Measurements from ENCODE around the gene HOXC9. TPM values are rescaled to one million over a fixed set of nuclear protein-coding genes. Genes with fewer than 3 reads are reported as not detected.

The HOXC9 gene
- total and polyA plus RNA-seq, 2 of the 8 experiments (the other 6 are each of a cell fraction or from before 2014, with no cell fraction given), result not detected

- Histone ChIP-seq H4K91ac (replicated peaks; ENCODE audit: insufficient read length, low read length) (no peak overlapping the region), H2AFZ (ENCODE audit: low read length) (no peak overlapping the region), H4K20me1 (replicated peaks in 1 of 2; ENCODE audit: control insufficient read depth in 1 of 2, insufficient read depth in 2 of 2, low read length in 2 of 2) (peaks cover 10 to 28% of the 10 kb centered on the region in 2 experiments), H4K5ac (ENCODE audit: insufficient read length, low read depth, low read length) (no peak overlapping the region), H3K36me3 (ENCODE audit: control insufficient read depth in 2 of 4, insufficient read depth in 4 of 4, low read length in 3 of 4) (no peaks in the 10 kb centered on the region; a peak in 1 of 8 replicates), H3K79me1 (ENCODE audit: low read depth, low read length) (no peaks in the 10 kb centered on the region), H2BK5ac (ENCODE audit: low read depth, low read length) (no peak overlapping the region), H3K9me3 (ENCODE audit: insufficient read depth in 2 of 2, low read depth in 1 of 2, low read length in 1 of 2) (no peaks in the 10 kb centered on the region), H3K27ac (ENCODE audit: low read depth, low read length) (no peak overlapping the region), H3K23me2 (ENCODE audit: low read depth, low read length) (peaks cover 3% of the 10 kb centered on the region; the same call in 1 of the 2 replicates), H3K4me1 (replicated peaks in 1 of 4; ENCODE audit: control insufficient read depth in 3 of 4, insufficient read depth in 4 of 4, low read length in 3 of 4) (peaks cover 0 to 12% (median 4%) of the 10 kb centered on the region in 4 experiments; a peak in 6 of 7 replicates), H4K8ac (ENCODE audit: extremely low read depth, insufficient read depth, low read length) (no peak overlapping the region), H2AK5ac (ENCODE audit: low read depth, low read length) (peak overlapping the region; percentile 60), H3K79me2 (ENCODE audit: control insufficient read depth in 1 of 2, insufficient read depth in 2 of 2, low read length in 2 of 2) (no peaks in the 10 kb centered on the region), H3K4ac (replicated peaks; ENCODE audit: insufficient read length, low read depth, low read length) (no peak overlapping the region), H3K14ac (ENCODE audit: insufficient read length) (no peak overlapping the region), H2BK12ac (ENCODE audit: low read depth, low read length) (no peak overlapping the region; the same call in 1 of the 2 replicates), H3K4me2 (ENCODE audit: insufficient read depth in 1 of 2, low read depth in 2 of 2, low read length in 2 of 2) (no peak overlapping the region), H3K56ac (replicated peaks; ENCODE audit: insufficient read length, low read depth, low read length) (no peak overlapping the region), H3K4me3 (ENCODE audit: extremely low read depth in 1 of 4, insufficient read depth in 2 of 4, low read depth in 3 of 4, low read length in 4 of 4) (no peak overlapping the region), H3K9ac (replicated peaks in 1 of 4; ENCODE audit: extremely low read depth in 1 of 4, low read depth in 3 of 4, low read length in 3 of 4) (no peak overlapping the region), H2BK15ac (ENCODE audit: low read length) (no peak overlapping the region; the same call in 1 of the 2 replicates), H3K23ac (ENCODE audit: insufficient read length) (no peak overlapping the region), H3K18ac (ENCODE audit: extremely low read depth, low read length) (no peak overlapping the region), H2BK120ac (replicated peaks; ENCODE audit: low read depth, low read length) (no peak overlapping the region), H2BK20ac (ENCODE audit: low read length) (no peak overlapping the region), H3K27me3 (replicated peaks in 1 of 4; ENCODE audit: control insufficient read depth in 3 of 4, extremely low read depth in 1 of 4, insufficient read depth in 3 of 4, low read length in 3 of 4) (peaks cover 94 to 100% (median 100%) of the 10 kb centered on the region in 4 experiments)
- 8% methylated on average over 15 of the region's 16 CpGs; no CpG with 5 or more reads in 1 of the 2 experiments for WGBS, 2 experiments (ENCODE audit: extremely low coverage in 1 of 2, insufficient coverage in 1 of 2, insufficient read length in 1 of 2, insufficient replicate concordance in 2 of 2, low coverage in 1 of 2, low lambda C conversion rate in 2 of 2, missing lambda C conversion rate in 1 of 2)
- CTCF ChIA-PET (ENCODE audit: partially characterized antibody), result interaction anchor here (0.7 to 12.5 kb wide), 17 partner anchors 8 to 275 kb away, joined by 3 to 172 read pairs (median 4); partner anchors contain the start of genes HOXC11, HOXC5 and HOXC8
- POLR2A ChIA-PET (ENCODE audit: partially characterized antibody), result interaction anchor here (0.8 to 1.5 kb wide), 2 partner anchors 21 to 36 kb away, joined by 4 read pairs; partner anchors contain the start of genes HOXC10 and HOXC9
- FAIRE-seq (no peak), DNase-seq (ENCODE audit: low read depth in 1 of 2, low spot score in 2 of 2) (peak in 1 of 2 experiments; percentile 75)
- TF ChIP-seq HDAC6 (IDR thresholded peaks at IDR 0.05; ENCODE audit: low read depth, low read length), result no peak
- TF ChIP-seq RFX5 (IDR thresholded peaks at IDR 0.05; ENCODE audit: borderline replicate concordance, low read depth, low read length), result no peak
- no peak for TF ChIP-seq GABPA (IDR thresholded peaks at IDR 0.05; ENCODE audit: borderline replicate concordance, insufficient read depth, low read length)
- TF ChIP-seq EGR1 (IDR thresholded peaks at IDR 0.05; ENCODE audit: borderline replicate concordance, low read depth, low read length), result peak; percentile 72
- no peak for TF ChIP-seq SIRT6 (IDR thresholded peaks at IDR 0.05; ENCODE audit: low read length)
- no peak for TF ChIP-seq NANOG (IDR thresholded peaks at IDR 0.05; ENCODE audit: insufficient read depth, low read depth, low read length, poor library complexity, severe bottlenecking)
- no peak for TF ChIP-seq RXRA (IDR thresholded peaks at IDR 0.05; ENCODE audit: insufficient read depth, low read depth, low read length)
- TF ChIP-seq CHD1 (IDR thresholded peaks at IDR 0.05; ENCODE audit: low read depth, low read length), result no peak
- no peak for TF ChIP-seq TCF12 (IDR thresholded peaks at IDR 0.05; ENCODE audit: low read depth, low read length)
- TF ChIP-seq MAX (IDR thresholded peaks at IDR 0.05), result no peak
- peak; percentile 35; the same call in 1 of the 2 replicates for TF ChIP-seq CREB1 (IDR thresholded peaks at IDR 0.05)
- TF ChIP-seq POLR2A (IDR thresholded peaks at IDR 0.05; ENCODE audit: control extremely low read depth in 1 of 2, low read depth in 2 of 2, low read length in 2 of 2), result no peak
- no peak; the same call in 1 of the 2 replicates for TF ChIP-seq CBX8 (IDR thresholded peaks at IDR 0.05; ENCODE audit: borderline replicate concordance, low read depth, low read length)
- TF ChIP-seq PHF8 (conservative IDR thresholded peaks at IDR 0.05; ENCODE audit: low read depth, low read length), result no peak
These were observed 21.6 kb downstream of the HOXC9 start for GRCh38 chr12:54021432-54022013.
